Activated naive CD4-positive, alpha-beta T cell treated with anti-CD3 and anti-CD28 coated beads, Interleukin-2, amount 50 U/mL, for 24 hours (primary cell): ENCODE measurements around the gene CUTC.

ENCODE experiments used
- H3K27ac Mint-ChIP-seq: one replicate; pipeline ENCODE4 v1.8.0; 2021; ENCODE audit warnings: mild to moderate bottlenecking, mixed read lengths
- H3K27me3 Mint-ChIP-seq: one replicate; pipeline ENCODE4 v1.8.0; 2021; ENCODE audit warnings: mixed read lengths
- H3K36me3 Mint-ChIP-seq: one replicate; pipeline ENCODE4 v1.8.0; 2021; ENCODE audit warnings: mixed read lengths
- H3K4me1 Mint-ChIP-seq: one replicate; pipeline ENCODE4 v1.8.0; 2021; ENCODE audit warnings: mixed read lengths
- H3K4me3 Mint-ChIP-seq: one replicate; pipeline ENCODE4 v1.8.0; 2021; ENCODE audit warnings: mild to moderate bottlenecking, mixed read lengths
- H3K9me3 Mint-ChIP-seq: one replicate; pipeline ENCODE4 v1.8.0; 2021; ENCODE audit warnings: mixed read lengths

CUTC gene

DNA sequence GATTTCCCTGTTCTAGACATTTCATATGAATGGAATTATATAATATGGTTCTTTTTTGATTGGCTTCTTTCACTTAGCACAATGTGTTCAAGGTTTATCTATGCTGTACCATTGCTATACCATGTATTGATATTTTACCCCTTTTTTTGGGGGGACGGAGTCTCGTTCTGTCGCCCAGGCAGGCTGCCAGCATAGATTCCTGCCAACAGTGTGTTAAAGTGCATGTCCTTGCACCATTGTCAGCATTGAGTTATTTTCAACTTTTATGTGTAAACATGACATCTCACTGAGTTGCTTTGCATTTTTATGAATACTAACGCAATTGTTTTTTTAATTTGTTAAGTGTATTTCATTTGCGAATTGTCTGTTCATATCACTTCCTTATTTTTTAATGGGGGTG is 55.3 kb downstream of the CUTC start:
- Mint-ChIP-seq H3K9me3 (no peaks in the 10 kb centered on the region), H3K4me1 (no peaks in the 10 kb centered on the region), H3K27me3 (no peaks in the 10 kb centered on the region), H3K36me3 (peaks cover 13% of the 10 kb centered on the region), H3K4me3 (no peak overlapping the region), H3K27ac (no peak overlapping the region)

DNA sequence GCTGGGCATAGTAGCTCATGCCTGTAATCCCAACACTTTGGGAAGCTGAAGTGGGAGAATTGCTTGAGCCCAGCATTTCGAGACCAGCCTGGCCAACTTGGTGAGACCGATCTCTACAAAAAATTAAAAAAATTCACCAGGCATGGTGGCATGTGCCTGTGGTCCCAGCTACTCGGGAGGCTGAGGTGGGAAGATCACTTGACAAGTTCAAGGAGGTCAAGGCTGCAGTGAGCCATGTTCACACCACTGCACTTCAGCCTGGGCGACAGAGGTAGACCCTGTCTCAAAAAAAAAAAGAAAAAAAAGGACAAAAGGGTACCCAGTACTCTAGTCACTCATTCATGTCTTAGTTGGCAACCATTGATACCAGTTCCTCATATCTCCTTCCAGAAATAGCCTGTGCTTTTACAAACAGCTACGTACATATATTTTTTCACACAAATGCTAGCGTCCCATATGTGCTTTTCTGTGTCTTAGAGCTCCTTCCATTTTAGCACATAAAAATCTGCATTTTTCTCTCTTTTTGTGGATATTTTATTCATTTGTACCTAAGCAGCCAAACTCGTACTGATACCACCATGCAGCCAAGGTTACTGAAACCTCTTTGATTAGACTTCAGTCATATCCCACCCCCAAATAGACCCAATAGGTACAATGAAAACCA is 55.9 kb downstream of the CUTC start:
- Mint-ChIP-seq H3K27me3 (no peaks in the 10 kb centered on the region), H3K4me1 (no peaks in the 10 kb centered on the region), H3K4me3 (no peak overlapping the region), H3K9me3 (no peaks in the 10 kb centered on the region), H3K27ac (no peak overlapping the region), H3K36me3 (peaks cover 13% of the 10 kb centered on the region)

DNA sequence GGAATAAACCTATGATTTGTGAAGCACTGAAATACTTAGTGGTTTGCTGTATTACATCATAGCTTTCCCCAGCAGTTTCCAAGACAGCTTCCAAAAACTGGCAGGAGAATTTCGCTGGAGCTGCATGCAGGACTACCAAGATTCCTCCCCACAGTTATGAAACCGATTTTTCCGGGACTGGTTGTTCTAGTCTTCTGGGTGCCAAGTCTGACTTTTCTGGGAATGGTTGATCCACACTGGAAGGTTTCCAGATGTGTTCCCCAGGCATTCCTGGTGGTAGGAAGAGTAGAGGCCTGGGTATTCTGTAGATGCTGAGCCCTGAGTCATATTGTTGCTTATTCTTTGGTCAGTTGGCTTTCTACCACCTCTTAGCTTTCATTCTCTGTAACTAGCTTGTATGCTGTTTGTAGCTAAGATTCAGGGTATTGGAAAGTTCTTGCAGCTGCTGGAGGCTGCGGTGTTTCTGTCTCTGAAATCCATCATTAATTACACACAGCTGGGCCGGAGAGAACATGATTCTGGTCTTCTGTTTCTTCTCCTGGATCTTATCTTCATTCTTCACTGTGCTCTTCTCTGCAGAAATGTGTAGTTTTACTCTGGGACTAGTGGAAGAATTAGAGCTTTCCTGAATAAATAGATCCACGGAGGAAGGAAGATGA is 56.7 kb downstream of the CUTC start:
- Mint-ChIP-seq H3K27me3 (no peaks in the 10 kb centered on the region), H3K27ac (no peak overlapping the region), H3K9me3 (no peaks in the 10 kb centered on the region), H3K4me1 (no peaks in the 10 kb centered on the region), H3K36me3 (peaks cover 17% of the 10 kb centered on the region), H3K4me3 (no peak overlapping the region)

DNA sequence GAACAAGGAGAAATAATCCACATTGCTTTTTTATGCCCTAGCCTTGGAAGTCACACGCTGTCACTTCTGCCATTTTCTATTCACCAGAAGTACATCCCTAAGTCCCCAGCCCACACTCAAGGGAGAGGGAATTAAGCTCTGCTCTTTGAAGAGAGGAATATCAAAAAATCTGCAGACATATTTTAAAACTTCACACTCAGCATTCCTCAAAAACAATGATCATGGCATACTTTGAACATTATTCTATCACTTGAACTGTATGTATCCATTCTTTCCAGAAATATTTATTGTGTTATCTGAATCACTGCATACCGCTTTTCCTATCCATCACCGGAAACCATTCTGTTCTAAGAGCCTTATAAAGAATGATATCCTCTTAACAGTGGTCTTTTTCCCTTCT is 59.8 kb downstream of the CUTC start:
- Mint-ChIP-seq H3K27me3 (no peaks in the 10 kb centered on the region), H3K27ac (no peak overlapping the region), H3K4me1 (no peaks in the 10 kb centered on the region), H3K9me3 (no peaks in the 10 kb centered on the region), H3K4me3 (no peak overlapping the region), H3K36me3 (peaks cover 15% of the 10 kb centered on the region)

DNA sequence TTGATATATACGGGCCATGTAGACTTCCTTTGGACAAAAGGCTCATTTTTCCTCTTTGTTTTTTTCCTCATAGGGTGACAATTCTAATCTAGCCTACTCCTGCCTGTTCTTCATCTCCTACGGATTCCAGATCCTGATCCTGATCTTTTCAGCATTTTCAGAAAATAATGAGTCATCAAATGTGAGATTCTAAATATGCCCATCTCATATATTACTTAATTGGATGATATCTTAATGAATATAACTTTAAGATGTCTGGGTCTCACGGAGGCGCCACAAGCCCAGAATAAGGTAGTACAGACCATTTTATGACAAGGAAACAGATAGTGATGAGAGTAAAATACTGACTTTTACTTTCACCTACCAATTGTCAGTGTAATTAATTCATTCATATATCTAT is 61.8 kb downstream of the CUTC start:
- H3K9me3 Mint-ChIP-seq: no peaks in the 10 kb centered on the region
- H3K36me3 Mint-ChIP-seq: peaks cover 7% of the 10 kb centered on the region
- H3K4me3 Mint-ChIP-seq: no peak overlapping the region
- H3K27me3 Mint-ChIP-seq: no peaks in the 10 kb centered on the region
- no peak overlapping the region for H3K27ac Mint-ChIP-seq
- no peaks in the 10 kb centered on the region for H3K4me1 Mint-ChIP-seq

DNA sequence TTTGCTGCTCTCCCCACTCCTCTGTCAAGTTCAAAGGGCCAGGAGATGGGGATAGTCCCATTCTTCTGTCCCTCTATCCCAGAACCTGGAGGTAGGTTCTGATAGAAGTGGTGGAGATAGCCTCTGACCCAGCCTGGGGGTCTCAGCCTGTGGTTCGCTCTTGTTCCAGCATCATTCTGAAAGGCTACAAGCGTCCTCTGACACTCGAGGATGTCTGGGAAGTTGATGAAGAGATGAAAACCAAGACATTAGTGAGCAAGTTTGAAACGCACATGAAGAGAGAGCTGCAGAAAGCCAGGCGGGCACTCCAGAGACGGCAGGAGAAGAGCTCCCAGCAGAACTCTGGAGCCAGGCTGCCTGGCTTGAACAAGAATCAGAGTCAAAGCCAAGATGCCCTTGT is 64.9 kb downstream of the CUTC start:
- Mint-ChIP-seq H3K4me3 (no peak overlapping the region), H3K4me1 (no peaks in the 10 kb centered on the region), H3K9me3 (no peaks in the 10 kb centered on the region), H3K27me3 (no peaks in the 10 kb centered on the region), H3K27ac (no peak overlapping the region), H3K36me3 (peaks cover 4% of the 10 kb centered on the region)

DNA sequence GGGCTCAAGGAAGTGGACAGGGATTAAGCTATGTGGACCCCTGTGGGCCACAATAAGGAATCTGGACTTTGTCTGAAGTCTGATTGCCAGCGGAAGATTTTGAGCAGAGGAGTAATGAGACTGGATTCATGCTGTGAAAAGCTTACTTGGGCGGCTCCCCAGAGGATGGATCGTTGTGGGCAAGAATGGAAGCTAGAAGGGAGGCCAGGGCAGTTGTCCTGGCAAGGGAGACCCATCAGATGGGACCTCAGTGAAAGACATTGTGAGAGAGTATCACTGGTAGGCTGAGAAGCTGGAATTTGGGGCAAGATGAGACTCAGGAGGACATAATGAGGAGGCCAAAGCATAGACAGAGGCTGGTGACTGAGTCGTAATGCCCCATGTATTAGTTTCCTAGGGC is 66.0 kb downstream of the CUTC start:
- Mint-ChIP-seq H3K4me3 (no peak overlapping the region), H3K36me3 (peaks cover 4% of the 10 kb centered on the region), H3K27me3 (no peaks in the 10 kb centered on the region), H3K27ac (no peak overlapping the region), H3K4me1 (no peaks in the 10 kb centered on the region), H3K9me3 (no peaks in the 10 kb centered on the region)

DNA sequence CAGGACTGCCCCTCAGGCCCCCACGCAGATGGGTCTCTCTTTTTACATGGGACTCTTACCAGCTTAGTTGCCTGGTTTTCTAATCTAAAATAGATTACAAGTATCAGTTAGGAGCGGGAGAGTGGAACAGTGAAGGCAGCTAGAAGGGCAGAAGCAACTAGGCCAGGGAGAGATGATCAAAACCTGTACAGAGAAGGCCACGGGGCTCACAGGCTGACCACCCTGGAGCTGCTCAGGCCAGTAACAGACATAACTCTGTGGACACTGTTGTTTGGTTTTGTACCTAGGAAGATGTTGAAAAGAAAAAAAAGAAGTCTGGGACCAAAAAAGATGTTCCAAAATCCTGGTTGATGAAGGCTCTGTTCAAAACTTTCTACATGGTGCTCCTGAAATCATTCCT is 66.9 kb downstream of the CUTC start:
- H3K27ac Mint-ChIP-seq: no peak overlapping the region
- H3K9me3 Mint-ChIP-seq: no peaks in the 10 kb centered on the region
- H3K4me1 Mint-ChIP-seq: no peaks in the 10 kb centered on the region
- no peaks in the 10 kb centered on the region for H3K36me3 Mint-ChIP-seq
- no peak overlapping the region for H3K4me3 Mint-ChIP-seq
- H3K27me3 Mint-ChIP-seq: no peaks in the 10 kb centered on the region

DNA sequence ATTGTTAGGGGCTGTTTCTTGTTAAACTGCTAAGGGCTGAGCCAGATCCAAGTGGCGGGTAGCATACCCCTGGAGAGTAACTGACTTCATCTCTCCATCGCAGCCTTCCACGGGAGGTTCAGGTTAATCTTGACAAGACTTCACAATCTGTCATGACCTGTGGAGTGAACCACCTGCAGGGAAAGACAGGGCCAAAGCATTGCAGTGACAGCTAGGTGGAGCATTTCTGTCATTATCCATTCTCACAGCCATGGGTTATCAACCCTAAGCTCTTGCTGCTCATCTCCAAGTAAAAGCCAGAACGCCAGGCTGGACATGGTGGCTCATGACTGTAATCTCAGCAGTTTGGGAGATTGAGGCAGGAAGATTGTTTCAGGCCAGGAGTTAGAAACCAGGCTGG is 67.6 kb downstream of the CUTC start:
- no peaks in the 10 kb centered on the region for H3K4me1 Mint-ChIP-seq
- no peaks in the 10 kb centered on the region for H3K27me3 Mint-ChIP-seq
- H3K27ac Mint-ChIP-seq: no peak overlapping the region
- no peak overlapping the region for H3K4me3 Mint-ChIP-seq
- H3K9me3 Mint-ChIP-seq: no peaks in the 10 kb centered on the region
- no peaks in the 10 kb centered on the region for H3K36me3 Mint-ChIP-seq

DNA sequence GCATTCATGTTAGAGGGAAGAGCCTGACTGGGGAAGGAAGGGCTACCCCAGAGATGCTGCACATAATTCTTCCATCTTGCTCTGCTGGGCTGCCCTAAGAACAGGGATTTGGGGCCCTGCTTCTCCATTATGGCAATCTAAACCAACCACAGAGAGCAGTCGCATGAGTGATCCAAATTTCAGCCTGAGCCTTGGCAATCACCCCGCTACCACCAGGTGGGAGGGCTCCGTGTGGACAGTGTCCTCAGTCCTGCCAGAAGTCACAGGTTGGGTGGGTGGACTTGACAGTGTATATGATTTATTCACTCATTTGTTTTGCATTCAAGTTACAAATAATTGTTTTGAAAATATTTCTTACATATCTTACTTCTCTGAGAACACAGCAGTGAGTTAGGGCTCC is 72.4 kb downstream of the CUTC start:
- no peak overlapping the region for H3K4me3 Mint-ChIP-seq
- H3K36me3 Mint-ChIP-seq: peaks cover 4% of the 10 kb centered on the region
- H3K4me1 Mint-ChIP-seq: no peaks in the 10 kb centered on the region
- no peaks in the 10 kb centered on the region for H3K9me3 Mint-ChIP-seq
- no peaks in the 10 kb centered on the region for H3K27me3 Mint-ChIP-seq
- H3K27ac Mint-ChIP-seq: no peak overlapping the region

DNA sequence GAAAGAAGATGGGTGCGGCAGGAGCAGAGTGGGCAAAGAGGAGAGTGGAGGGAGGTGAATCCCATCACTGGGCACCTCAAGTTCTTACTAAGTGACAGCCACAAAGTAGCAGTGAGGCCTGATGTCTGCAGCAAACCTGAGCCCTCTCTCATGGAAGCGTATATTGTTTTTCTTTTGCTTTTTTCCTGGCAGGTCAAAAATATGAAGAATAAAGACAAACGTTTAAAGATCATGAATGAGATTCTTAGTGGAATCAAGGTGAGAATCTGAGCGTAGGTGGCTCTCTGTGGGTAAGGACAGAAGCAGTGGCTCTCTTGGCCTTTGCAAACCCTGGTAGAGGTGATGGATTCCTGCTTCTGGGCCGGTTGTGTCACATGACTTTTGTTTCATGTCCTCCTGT is 73.2 kb downstream of the CUTC start:
- peaks cover 6% of the 10 kb centered on the region for H3K36me3 Mint-ChIP-seq
- no peaks in the 10 kb centered on the region for H3K4me1 Mint-ChIP-seq

More for the DNA sequence above, 73.2 kb downstream of the CUTC start:
- Mint-ChIP-seq H3K27me3 (no peaks in the 10 kb centered on the region), H3K9me3 (no peaks in the 10 kb centered on the region), H3K4me3 (no peak overlapping the region), H3K27ac (no peak overlapping the region)
